Measurements from ENCODE around the gene CYP27B1. TPM values are rescaled to one million over a fixed set of nuclear protein-coding genes. Genes with fewer than 3 reads are reported as not detected.

Gene CYP27B1
- total RNA-seq, 2 experiments from 2014 or later, result 1.9 to 2.3 TPM

DNA sequence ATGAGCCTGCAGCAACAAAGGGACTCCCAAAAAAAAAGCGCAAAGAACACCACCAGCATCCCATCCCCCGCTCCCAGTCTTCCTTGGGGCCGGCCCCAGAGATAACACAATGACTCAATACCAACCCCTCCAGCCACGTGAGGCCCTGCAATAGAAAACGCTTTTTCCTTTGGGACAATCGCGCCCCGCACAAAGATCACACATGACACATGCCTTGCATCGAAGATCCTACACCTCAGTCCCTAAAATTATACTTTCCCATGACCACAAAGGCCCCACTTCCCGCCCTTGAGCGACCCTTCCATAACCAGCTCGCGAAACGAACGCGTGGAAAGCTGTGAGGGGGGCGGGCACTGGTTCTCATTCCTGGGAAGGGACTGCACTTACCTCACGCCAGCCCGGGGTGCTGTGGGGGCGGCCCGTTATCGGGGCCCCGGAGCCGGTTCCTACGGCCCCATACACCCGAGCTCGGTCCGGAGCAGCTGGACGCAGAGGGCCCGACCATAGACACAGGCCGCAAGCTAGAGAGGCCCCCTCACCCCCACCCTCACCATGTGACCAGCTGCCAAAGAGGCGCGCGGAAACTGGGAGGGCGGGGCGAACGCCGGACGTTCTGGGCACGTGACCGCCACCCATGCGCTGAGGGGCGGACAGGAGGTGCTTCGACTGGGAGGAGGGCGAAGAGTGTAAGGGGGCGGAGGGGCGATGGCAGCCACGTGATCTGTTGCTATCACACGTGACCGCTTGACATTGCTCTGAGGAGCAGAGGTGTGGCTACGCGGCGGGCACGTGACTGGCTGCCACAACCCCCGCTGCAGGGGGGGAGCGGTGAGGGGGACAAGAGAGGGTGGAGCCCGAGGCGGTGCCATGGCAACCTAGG is 14.8 kb downstream of the CYP27B1 start, which contains the start of gene CDK4:
Gene CDK4 (minus strand): TSS at position 523 of the 880 bp plus-strand sequence. CDS start 593 bp downstream, outside the sequence.
- DNase-seq, result peak; percentile 99
- Mint-ChIP-seq H3K4me1 (peaks cover 61% of the 10 kb centered on the region), H3K36me3 (ENCODE audit: low read depth) (peaks cover 42% of the 10 kb centered on the region), H3K9me3 (no peaks in the 10 kb centered on the region), H3K27ac (peak within 1 kb of the TSS; percentile 86), H3K27me3 (no peaks in the 10 kb centered on the region), H3K4me3 (peak within 1 kb of the TSS; percentile 91)
- POLR2A ChIA-PET, result no interaction called here
- CTCF ChIA-PET, result interaction anchor here (0.8 to 1.1 kb wide), 4 partner anchors 12 to 169 kb away, joined by 3 to 4 read pairs (median 3); partner anchors contain the start of genes B4GALNT1 and TSFM

DNA sequence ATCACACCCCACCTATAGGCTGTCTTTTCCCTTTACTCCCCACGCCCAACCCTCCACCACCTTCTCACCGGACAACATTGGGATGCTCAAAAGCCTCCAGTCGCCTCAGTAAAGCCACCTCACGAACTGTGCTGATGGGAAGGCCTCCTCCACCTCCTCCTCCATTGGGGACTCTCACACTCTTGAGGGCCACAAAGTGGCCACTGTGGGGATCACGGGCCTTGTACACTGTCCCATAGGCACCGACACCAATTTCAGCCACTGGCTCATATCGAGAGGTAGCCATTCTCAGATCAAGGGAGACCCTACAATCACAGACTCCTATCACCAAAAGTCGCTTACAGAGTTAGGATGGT is 15.5 kb downstream of the CYP27B1 start:
- no peaks in the 10 kb centered on the region for H3K27me3 Mint-ChIP-seq
- peak overlapping the region; percentile 91 for H3K4me3 Mint-ChIP-seq
- H3K4me1 Mint-ChIP-seq, result peaks cover 58% of the 10 kb centered on the region
- H3K27ac Mint-ChIP-seq, result peak overlapping the region; percentile 86
- POLR2A ChIA-PET, result no interaction called here
- CTCF ChIA-PET, result interaction anchor here (1.0 to 1.1 kb wide), 2 partner anchors 31 to 168 kb away, joined by 3 to 4 read pairs; partner anchors contain the start of gene TSFM
- peaks cover 41% of the 10 kb centered on the region for H3K36me3 Mint-ChIP-seq (ENCODE audit: low read depth)
- H3K9me3 Mint-ChIP-seq, result no peaks in the 10 kb centered on the region
- no peak for DNase-seq

DNA sequence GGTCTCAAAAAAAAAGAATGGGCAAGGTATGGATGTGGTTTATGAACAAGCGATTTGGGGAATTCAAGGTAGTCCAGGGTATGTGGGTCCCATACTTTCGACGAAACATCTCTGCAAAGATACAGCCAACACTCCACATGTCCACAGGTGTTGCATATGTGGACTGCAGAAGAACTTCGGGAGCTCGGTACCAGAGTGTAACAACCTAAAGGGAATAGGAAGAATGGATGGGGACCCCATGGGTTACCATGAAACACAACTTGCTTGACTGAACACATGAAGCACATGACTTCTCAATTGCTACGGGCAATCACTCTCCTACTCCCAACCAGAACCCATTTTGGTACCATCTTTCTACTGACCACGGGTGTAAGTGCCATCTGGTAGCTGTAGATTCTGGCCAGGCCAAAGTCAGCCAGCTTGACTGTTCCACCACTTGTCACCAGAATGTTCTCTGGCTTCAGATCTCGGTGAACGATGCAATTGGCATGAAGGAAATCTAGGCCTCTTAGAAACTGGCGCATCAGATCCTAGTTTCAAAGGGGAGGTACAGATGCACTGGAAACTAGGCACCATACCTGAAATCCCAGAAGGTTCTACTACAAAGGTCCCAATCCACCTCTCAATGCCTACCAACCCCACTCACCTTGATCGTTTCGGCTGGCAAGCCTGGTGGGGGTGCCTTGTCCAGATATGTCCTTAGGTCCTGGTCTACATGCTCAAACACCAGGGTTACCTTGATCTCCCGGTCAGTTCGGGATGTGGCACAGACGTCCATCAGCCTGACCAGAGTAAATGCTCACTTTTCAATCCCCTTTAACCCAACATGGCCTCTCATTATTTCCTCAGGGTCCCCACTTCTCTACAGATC is 16.1 kb downstream of the CYP27B1 start:
- no peaks in the 10 kb centered on the region for H3K27me3 Mint-ChIP-seq
- DNase-seq, result no peak
- ChIA-PET CTCF (interaction anchor here (1.2 to 1.5 kb wide), 3 partner anchors 8 to 14 kb away, joined by 3 to 9 read pairs (median 4); no protein-coding TSS in a partner anchor), POLR2A (no interaction called here)
- H3K9me3 Mint-ChIP-seq, result no peaks in the 10 kb centered on the region
- peak overlapping the region; percentile 86 for H3K27ac Mint-ChIP-seq
- peak overlapping the region; percentile 91 for H3K4me3 Mint-ChIP-seq
- H3K36me3 Mint-ChIP-seq (ENCODE audit: low read depth), result peaks cover 46% of the 10 kb centered on the region
- peaks cover 59% of the 10 kb centered on the region for H3K4me1 Mint-ChIP-seq

DNA sequence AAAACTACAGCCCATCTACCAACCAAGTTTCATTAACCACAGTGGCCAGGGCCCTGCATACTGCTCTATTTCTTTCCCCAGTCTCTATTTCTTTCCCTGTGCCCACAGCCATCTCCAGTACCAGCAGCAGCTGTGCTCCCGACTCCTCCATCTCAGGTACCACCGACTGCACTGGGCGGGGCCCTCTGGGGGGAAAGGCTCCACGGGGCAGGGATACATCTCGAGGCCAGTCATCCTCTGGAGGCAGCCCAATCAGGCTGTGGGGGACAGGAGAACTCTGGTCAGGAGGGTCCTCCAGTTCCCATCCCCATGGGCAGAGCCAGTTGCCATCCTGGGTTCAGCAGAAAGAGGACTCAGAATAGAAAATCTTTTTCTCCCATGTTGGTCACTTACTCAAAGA is 17.8 kb downstream of the CYP27B1 start:
- H3K36me3 Mint-ChIP-seq (ENCODE audit: low read depth), result peaks cover 49% of the 10 kb centered on the region

DNA sequence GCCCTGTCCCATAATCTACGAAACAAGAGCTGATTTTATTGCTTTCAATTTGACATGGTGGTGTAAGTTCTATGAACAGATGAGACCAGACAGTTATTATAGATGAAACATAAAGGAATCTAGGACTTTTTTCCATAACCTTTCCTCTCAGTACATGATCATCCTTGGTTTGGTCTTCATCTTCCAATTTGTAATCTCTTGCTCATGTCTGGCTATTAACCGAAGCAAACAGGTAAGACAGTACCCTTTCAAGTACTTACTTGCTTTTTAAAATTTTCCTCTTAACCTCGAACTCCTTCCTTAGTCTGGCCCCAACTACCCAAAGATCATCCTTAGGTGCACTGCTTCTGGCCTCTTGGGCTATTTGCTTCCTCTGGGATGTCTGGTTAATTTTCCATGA is 20.9 kb downstream of the CYP27B1 start:
- Mint-ChIP-seq H3K27ac (peak overlapping the region; percentile 92), H3K27me3 (no peaks in the 10 kb centered on the region), H3K36me3 (ENCODE audit: low read depth) (peaks cover 44% of the 10 kb centered on the region), H3K4me1 (peaks cover 60% of the 10 kb centered on the region), H3K9me3 (no peaks in the 10 kb centered on the region), H3K4me3 (peak overlapping the region; percentile 81)
- no peak for DNase-seq
- ChIA-PET POLR2A (no interaction called here), CTCF (interaction anchor here (1.9 to 2.2 kb wide), 2 partner anchors 11 to 162 kb away, joined by 4 read pairs; no protein-coding TSS in a partner anchor)

More for the DNA sequence above, 17.8 kb downstream of the CYP27B1 start:
- no peak for DNase-seq
- POLR2A ChIA-PET, result interaction anchor here (0.6 kb wide), 1 partner anchor 486 kb away, joined by 6 read pairs; no protein-coding TSS in a partner anchor
- CTCF ChIA-PET, result interaction anchor here (0.7 to 1.5 kb wide), 4 partner anchors 10 to 1645 kb away, joined by 3 to 4 read pairs (median 3); partner anchors contain the start of genes PA2G4 and TSFM
- H3K4me1 Mint-ChIP-seq, result peaks cover 68% of the 10 kb centered on the region
- no peak overlapping the region for H3K27ac Mint-ChIP-seq
- no peaks in the 10 kb centered on the region for H3K27me3 Mint-ChIP-seq
- H3K4me3 Mint-ChIP-seq, result no peak overlapping the region
- no peaks in the 10 kb centered on the region for H3K9me3 Mint-ChIP-seq

DNA sequence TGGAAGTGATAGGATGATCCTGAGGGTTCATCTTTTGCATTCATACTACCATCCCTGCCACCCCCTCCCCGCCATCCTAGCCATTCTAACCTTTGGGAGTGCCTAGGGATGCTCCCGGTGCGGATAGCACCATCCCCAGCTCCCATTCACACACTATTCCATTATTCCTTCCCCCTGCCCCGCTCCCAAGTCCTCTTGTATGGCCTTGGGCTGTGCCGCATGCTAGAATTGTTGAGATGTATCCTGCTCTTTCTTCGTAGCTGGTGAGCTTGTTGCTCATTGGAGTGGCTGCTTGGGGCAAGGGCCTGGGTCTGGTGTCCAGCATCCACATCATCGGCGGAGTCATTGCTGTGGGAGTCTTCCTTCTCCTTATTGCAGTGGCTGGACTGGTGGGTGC is 21.4 kb downstream of the CYP27B1 start:
- CTCF ChIA-PET, result interaction anchor here (1.0 to 2.2 kb wide), 4 partner anchors 11 to 162 kb away, joined by 3 to 6 read pairs (median 4); no protein-coding TSS in a partner anchor
- Mint-ChIP-seq H3K27ac (peak overlapping the region; percentile 92), H3K9me3 (no peaks in the 10 kb centered on the region), H3K36me3 (ENCODE audit: low read depth) (peaks cover 44% of the 10 kb centered on the region), H3K4me1 (peaks cover 60% of the 10 kb centered on the region), H3K4me3 (peak overlapping the region; percentile 81), H3K27me3 (no peaks in the 10 kb centered on the region)
- no peak for DNase-seq
- POLR2A ChIA-PET, result no interaction called here

DNA sequence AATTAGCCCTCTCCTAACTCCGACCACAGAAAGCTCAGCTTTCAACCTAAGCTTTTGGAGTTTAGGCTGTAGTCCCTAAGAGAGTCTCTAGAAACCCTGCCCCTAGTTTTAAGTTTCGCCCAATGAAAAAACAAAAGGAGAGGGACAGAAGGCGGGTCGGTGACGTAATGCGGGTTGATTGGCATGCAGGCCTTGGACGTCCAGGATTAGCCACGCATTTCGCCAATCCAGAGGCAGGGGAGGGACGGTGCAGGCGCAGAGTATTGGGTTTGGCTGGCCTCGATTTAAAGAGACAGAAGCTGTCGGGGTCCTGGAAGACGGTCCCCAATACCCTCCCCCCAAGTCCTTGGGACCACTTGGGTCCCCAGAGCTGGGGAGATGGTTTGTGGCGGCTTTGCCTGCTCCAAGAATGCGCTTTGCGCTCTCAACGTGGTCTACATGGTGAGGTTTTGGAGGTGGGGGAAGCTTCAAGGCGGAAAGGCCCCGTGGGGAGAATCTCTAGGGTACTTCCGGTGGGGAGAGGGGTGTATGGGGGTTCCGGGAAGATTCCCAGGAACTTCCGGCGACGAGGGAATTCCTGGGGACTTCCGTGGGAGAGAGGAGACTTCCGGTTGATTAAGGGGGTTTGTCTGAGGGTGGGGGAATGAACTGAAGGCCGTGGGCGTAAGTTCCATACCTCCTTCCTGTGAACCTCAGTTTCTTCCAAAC is 21.9 kb downstream of the CYP27B1 start, which contains the start of gene TSPAN31:
Gene TSPAN31 (plus strand): TSS at position 263 of the 708 bp plus-strand sequence. CDS start 116 bp downstream, at position 379.
- ChIA-PET CTCF (interaction anchor here (0.5 to 2.2 kb wide), 6 partner anchors 10 to 1269 kb away, joined by 3 to 6 read pairs (median 4); no protein-coding TSS in a partner anchor), POLR2A (no interaction called here)
- peak; percentile 98 for DNase-seq
- Mint-ChIP-seq H3K9me3 (no peaks in the 10 kb centered on the region), H3K27me3 (no peaks in the 10 kb centered on the region), H3K4me3 (peak within 1 kb of the TSS; percentile 81), H3K27ac (peak within 1 kb of the TSS; percentile 92), H3K4me1 (peaks cover 58% of the 10 kb centered on the region), H3K36me3 (ENCODE audit: low read depth) (peaks cover 40% of the 10 kb centered on the region)

DNA sequence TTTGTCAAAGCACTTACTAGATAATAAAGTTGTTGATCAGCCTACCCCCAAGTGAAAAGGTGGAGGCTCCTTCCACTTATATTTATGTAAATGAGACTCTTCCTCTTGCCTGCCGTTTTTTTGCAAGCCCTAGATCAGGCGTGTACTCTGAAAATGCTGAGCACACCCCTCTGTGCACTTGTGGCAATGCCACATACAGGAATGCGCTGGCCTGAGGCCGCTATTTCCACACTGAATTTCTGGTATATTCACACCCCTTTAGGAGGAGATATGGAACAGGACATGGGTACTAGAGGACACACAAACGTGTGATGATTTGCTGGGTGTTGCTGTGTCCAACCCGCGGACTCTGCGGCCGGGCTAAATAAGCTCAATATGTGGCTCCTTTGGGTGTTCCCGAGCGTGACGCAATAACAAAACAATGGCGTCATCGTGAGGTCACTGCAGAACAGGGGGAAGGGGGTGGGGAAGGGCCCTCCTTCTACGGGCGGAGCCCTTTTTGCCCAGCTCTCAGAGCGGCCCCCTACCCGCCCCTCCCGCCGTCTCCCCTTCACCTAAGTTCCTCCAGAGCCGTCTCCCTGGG is 22.6 kb downstream of the CYP27B1 start:
- Mint-ChIP-seq H3K4me1 (peaks cover 64% of the 10 kb centered on the region), H3K27me3 (no peaks in the 10 kb centered on the region), H3K4me3 (peak overlapping the region; percentile 81), H3K9me3 (no peaks in the 10 kb centered on the region), H3K27ac (peak overlapping the region; percentile 92), H3K36me3 (ENCODE audit: low read depth) (peaks cover 42% of the 10 kb centered on the region)
- POLR2A ChIA-PET, result no interaction called here
- CTCF ChIA-PET, result interaction anchor here (0.5 to 2.2 kb wide), 5 partner anchors 10 to 452 kb away, joined by 3 to 6 read pairs (median 4); no protein-coding TSS in a partner anchor
- DNase-seq, result peak; percentile 82

DNA sequence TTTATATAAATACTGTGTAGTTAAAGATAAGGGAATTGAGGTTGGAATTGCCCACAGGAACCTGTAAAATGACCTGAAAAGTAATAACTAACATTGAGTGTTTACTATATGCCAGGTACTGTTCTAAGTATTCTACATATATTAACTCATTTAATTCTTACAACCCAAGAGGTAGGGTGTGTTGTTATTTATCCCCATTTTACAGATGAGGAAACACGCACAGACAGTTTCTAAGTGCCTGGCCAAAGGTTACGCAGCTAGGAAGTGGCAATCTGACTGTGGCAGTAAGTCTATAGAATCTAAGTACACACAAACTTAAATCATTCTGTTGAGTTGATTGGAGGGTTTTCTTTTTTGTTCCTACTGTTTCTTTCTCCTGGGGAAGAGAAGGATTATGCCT is 23.1 kb downstream of the CYP27B1 start:
- ChIA-PET CTCF (interaction anchor here (0.5 to 2.2 kb wide), 2 partner anchors 160 to 452 kb away, joined by 4 read pairs; no protein-coding TSS in a partner anchor), POLR2A (no interaction called here)
- Mint-ChIP-seq H3K9me3 (no peaks in the 10 kb centered on the region), H3K27me3 (no peaks in the 10 kb centered on the region), H3K4me1 (peaks cover 64% of the 10 kb centered on the region), H3K4me3 (peak overlapping the region; percentile 81), H3K27ac (peak overlapping the region; percentile 92), H3K36me3 (ENCODE audit: low read depth) (peaks cover 42% of the 10 kb centered on the region)
- no peak for DNase-seq

DNA sequence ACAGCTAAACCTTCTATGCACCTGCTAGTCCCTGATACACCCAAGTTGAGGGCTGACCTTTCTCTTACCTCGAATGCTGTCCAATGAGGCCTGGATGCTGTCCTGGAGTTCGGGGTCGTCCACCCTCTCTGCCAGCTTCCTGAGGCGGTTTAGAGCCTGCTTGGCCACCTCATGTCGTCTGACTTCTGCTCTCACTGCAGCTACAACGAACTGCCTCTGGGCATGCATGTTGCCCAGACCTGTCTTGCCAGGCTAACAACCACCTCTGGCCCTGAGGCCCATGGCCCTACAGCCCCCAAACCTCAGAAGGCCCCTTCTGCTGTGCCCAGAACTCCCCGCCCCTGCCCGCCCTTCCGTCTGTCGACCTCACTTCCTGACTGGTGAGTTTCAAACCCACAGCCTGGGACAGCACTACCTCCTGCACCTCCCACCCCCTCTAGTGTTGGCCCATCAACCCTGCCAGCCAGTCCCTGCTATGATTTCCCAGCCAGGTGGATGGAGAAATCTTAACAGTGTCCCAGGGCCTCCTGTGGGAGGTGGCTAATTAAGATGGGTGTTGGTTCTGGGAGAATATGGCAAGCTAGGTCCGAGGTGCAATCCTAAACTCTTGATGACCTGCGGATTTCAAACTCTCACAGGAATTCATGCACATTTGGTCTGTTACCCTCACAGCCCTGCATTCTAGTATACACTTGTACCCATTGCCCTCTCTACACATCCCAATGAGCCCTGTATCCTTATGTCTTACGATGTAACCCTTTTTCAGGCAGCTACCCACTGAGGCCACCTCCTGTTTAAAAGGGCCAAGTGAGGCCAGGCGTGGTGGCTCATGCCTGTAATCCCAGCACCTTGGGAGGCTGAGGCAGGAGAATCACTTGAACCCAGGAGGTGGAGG is 24.8 kb downstream of the CYP27B1 start:
- Mint-ChIP-seq H3K27ac (peak overlapping the region; percentile 85), H3K9me3 (no peaks in the 10 kb centered on the region), H3K36me3 (ENCODE audit: low read depth) (peaks cover 30% of the 10 kb centered on the region), H3K27me3 (no peaks in the 10 kb centered on the region), H3K4me3 (peak overlapping the region; percentile 84), H3K4me1 (peaks cover 61% of the 10 kb centered on the region)
- ChIA-PET CTCF (interaction anchor here (0.7 to 2.7 kb wide), 12 partner anchors 8 to 1984 kb away, joined by 3 to 12 read pairs (median 3); no protein-coding TSS in a partner anchor), POLR2A (interaction anchor here (0.8 to 1.0 kb wide), 2 partner anchors 48 to 159 kb away, joined by 4 to 5 read pairs; partner anchors contain the start of gene OS9)
- DNase-seq, result peak; percentile 90

Data from activated CD4-positive, alpha-beta T cell treated with anti-CD3 and anti-CD28 coated beads, Interleukin-2, amount 10 ng/mL, durations not matched to agents 7 days and 5 days (primary cell).